ENCODE results near the gene RHD. TPM values are rescaled to one million over a fixed set of nuclear protein-coding genes. Genes with fewer than 3 reads are reported as not detected.
"Not testable (repeated sequence)": the region's sequence is repeated elsewhere in the genome, so short reads cannot be mapped to it uniquely, and the experiment has no call there.

RHD gene
- total RNA-seq, 1 experiment from 2014 or later, result 0.66 TPM

DNA sequence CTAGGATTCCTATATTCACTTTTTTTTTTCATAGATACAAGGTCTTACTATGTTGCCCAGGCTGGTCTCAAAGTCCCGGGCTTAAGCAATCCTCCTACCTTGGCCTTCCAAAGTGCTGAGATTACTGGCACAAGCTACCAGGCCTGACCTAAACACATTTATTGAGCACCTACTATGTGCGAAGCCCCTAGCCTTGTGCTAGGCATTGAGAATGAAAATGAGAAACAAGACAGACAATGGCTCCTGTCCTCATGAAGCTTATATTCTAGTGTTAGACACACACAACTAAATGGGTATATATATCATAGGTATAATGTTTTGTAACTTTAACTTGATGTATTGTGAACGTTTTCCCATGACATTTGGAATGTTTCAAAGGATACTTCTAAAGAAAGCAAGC is 77.3 kb downstream of the RHD start:
- no peak for DNase-seq (ENCODE audit: low spot score)

DNA sequence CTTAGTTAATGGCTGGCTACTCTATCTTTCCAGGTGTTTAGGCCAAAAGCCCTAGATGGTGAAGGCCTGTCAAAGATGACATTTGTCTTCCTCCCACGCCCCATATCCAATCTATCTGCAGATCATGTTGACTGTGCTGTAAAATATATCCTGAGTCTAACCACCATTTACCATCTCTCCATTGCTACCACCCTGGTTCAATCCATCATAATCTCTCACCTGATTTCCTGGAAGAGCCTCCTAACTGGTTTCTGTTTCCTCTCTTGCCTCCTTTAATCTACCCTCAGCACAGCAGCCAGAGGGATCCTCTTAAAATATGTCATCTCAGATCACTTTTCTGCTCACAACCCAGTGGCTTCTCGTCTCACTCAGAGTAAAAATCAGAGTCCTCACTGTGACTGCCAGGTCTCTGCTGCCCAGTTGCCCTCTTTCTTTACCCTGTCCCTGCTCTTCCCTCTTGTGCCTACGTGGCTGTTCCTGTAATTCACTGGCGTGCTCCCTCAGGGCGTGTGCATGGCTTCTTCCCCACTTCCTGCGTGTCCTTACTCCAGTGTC is 83.6 kb downstream of the RHD start:
- no peak for DNase-seq (ENCODE audit: low spot score)

DNA sequence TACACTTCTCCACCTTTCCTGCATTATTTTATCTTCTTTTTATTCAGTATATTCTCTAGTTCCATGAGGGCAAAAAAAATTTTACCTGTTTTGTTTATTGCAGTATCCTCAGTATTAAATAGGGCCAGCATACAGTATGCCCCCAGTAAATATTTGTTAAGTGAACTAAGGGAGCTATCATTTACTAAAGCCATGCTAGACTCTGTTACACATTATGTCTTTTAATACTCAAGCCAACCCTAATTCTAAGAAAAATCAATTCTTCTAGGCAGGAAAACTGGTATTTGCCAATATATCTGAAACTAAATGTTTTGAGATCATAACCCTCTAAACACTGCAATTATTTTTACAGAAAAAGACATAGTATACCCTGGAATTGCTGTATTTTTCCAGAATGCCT is 84.1 kb downstream of the RHD start:
- DNase-seq (ENCODE audit: low spot score), result no peak

DNA sequence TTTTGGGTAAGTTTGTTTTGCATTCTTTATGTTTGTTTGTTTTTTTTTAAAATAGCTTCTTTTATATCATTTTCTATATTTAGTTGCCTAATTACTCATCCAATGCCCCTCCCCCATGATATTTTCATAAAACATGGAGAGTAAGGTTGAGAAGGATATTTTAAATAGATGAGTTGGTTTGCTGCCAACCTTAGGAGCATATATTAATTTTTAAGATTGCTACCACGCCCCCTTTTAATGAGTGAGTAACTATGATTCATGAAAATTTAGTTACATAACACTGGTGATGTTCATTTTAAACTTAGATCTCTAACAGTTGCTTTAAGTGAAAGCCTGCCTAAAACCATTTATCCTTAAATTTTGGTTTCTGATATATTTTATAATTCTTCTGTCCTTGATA is 84.5 kb downstream of the RHD start:
- no peak for DNase-seq (ENCODE audit: low spot score)

DNA sequence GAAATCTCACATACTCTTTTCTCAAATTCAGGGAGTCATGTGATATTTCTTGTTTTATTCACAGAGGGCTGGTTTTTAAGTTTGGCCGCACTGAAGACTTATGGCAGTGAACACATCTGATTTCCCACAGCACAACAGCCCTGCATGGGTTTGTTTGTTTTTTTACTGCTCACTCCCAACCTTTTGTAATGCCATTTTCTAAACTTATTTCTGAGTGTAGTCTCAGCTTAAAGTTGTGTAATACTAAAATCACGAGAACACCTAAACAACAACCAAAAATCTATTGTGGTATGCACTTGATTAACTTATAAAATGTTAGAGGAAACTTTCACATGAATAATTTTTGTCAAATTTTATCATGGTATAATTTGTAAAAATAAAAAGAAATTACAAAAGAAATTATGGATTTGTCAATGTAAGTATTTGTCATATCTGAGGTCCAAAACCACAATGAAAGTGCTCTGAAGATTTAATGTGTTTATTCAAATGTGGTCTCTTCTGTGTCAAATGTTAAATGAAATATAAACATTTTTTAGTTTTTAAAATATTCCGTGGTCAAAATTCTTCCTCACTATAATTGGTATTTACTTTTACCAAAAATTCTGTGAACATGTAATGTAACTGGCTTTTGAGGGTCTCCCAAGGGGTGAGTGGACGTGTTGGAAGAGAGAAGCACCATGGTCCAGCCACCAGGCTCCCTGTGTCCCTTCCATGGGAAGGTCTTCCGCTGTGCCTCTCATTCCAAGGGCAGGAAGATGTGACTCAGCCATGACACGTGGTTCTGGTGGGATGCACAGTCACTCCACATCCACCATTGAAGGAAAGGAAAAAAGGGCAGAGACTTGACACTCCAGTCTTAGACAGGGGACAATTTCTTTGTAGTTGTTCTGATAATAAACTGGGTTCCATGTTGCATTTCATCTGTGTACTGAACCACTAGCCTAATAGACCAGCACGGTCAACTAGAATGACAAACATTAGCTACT is 88.6 kb downstream of the RHD start:
- DNase-seq (ENCODE audit: low spot score), result no peak

DNA sequence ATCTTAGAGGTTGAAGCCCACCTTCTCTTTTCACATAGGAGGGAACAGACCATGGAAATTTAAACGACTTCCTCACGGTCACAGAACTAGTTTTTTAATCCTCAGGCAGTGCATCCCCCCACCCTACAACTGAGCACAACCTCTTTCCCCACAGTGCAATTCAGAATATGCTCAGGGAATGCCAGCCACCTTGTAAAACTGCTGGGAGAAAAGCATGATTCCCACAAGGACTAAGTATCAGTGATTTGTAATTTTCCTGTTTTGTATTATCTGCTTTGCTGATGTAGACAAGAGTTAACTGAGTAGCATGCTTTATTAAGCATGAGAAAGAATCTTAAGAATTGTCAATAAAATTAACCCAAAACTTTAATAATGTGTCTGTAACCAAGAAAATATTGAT is 89.6 kb downstream of the RHD start:
- no peak for DNase-seq (ENCODE audit: low spot score)

DNA sequence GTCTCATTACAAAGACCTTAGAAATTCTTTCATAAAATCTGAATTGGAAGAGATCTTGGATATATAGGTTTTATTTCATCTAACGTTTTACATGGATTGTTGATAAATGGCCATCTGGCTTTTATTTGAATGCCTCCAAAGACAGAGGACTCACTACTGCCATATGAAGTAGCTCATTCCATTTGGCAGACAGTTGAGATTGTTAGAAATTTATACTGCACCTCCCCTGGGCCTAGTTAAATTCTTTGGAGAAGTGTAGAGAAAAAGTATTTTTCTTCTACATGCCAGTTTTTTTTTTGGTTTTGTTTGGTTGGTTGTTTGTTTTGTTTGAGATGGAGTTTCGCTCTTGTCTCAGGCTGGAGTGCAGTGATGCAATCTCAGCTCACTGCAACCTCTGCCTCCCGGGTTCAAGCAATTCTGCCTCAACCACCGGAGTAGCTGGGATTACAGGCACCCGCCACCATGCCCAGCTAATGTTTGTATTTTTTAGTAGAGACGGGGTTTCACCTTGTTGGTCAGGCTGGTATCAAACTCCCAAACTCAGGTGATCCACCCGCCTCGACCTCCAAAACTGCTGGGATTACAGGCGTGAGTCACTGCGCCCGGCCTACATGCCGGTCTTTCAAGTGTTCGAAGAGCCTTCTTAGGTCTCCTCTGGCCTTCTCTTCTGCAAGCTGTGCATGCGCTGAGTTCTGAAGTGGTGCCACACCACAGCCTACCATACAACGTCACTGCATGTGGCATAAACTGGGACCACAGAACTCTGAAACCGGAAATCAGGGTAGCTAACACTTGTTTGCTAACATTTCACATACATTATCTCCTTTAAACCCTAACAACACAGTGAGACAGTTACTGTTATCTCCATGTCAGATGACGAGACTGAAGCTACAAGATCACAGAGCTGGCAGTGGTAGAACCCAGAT is 90.6 kb downstream of the RHD start:
- not testable (repeated sequence) for DNase-seq (ENCODE audit: low spot score)

DNA sequence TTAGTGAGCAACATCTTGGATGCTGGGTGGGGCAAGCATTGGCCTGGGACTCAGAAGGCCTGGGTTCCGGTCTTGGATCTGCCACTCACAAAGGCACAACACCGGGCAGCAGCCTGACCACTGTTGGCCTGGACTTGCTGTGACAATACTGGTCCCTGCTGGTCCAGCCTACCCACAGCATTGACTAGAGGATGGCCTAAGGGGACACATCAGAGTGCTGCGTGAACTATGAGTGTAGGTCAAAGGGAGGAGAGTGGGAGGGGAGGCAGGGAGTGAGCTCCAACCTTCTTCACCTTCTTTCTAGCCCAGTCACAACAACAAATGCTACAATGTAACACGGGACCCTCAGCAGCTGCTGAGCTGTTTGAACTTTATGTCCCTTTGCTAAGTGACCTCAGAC is 96.9 kb downstream of the RHD start:
- DNase-seq (ENCODE audit: low spot score), result no peak

DNA sequence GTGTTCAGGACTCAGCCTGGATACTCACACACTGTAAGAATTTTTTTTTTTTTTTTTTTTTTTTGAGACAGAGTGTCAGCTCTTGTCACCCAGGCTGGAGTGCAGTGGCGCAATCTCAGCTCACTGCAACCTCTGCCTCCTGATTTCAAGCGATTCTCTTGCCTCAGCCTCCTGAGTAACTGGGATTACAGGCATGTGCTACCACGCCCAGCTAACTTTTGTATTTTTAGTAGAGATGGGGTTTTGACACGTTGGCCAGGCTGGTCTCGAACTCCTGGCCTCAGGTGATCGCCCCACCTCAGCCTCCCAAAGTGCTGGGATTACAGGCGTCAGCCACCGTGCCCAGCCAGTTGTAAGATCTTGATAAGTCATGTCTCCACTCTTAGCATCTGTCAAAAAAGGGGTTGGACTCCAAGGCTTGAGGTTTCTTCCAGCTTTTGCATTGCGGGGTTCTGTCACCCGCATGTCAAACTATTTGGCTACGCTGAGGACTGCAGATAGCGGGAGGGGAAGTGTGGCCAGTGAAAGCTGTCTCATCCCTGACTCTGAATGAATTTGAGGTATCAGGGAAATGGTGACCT is 97.5 kb downstream of the RHD start:
- DNase-seq (ENCODE audit: low spot score), result not testable (repeated sequence)

DNA sequence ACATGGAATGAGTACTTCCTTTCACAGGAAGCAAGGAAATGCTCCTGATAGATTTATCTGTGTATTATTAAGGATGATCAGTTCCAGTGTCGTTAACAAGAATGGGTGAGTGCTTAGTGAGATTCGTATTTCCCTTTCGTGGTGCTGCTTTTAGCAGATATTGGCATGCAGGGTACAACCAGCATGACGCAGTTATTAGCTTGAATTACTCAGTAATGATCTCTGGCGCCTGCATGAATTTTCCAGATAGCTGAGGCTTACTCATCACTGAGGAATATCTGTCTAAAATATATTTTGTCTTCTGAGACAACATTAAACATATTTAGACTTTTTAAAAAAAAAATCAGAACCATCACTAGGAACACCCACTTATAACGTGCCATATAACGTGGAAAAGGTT is 99.4 kb downstream of the RHD start:
- DNase-seq (ENCODE audit: low spot score), result not testable (repeated sequence)

DNA sequence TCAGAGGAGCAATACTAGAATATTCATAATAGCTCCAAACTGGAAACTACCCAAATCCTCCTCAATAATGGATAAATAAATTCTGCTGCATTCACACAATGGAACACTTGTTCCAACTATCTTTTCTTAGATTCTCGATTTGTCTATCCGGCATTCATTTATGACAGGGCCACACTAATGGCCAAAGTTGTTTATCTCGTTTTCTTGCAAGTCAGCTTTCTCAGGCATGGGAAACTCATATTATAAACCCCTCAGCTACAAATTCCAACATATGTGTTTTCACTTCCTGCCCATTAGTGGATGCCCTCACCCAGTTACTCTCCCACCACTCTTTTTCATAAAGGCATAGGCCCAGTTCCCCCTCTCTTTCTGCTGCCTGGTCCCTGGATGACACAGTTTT is 106.1 kb downstream of the RHD start:
- not testable (repeated sequence) for DNase-seq (ENCODE audit: low spot score)

Other genes starting within 250 kb of the RHD start
- gene SYF2, start 40.0 kb upstream of the RHD start, total RNA-seq (2014; rRNA removed; shearing (Covaris generic)), result 18.5 and 19.0 TPM in 2 replicates
- 99.6 and 105 TPM in 2 replicates for gene RSRP1, start 25.1 kb upstream of the RHD start, total RNA-seq (2014; rRNA removed; shearing (Covaris generic))
- gene TMEM50A, start 65.8 kb downstream of the RHD start, total RNA-seq (2014; rRNA removed; shearing (Covaris generic)), result 58.2 and 75.3 TPM in 2 replicates
- gene RHCE, start 148.3 kb downstream of the RHD start, total RNA-seq (2014; rRNA removed; shearing (Covaris generic)), result not detected in 2 replicates
- 6.3 TPM in 2 replicates for gene MACO1, start 158.4 kb downstream of the RHD start, total RNA-seq (2014; rRNA removed; shearing (Covaris generic))